Liver (tissue), 9 donors: ENCODE results near the gene ADPRS. TPM values are rescaled to one million over a fixed set of nuclear protein-coding genes. Genes with fewer than 3 reads are reported as not detected.
A peak's percentile ranks its signal among the peaks of the same experiment; 100 is the strongest.

Experiments used
- DNase-seq: peaks from one replicate; pipeline ENCODE4 v3.0.0-alpha.2; 2017; ENCODE audit warnings: low spot score
- H3K27ac ChIP-seq, 2 donors: one replicate each; pipeline ENCODE4 v1.7.0; 2013; ENCODE audit warnings: inconsistent platforms in 2 of 2, low read length in 2 of 2, control low read depth in 1 of 2, low read depth in 1 of 2, mild to moderate bottlenecking in 1 of 2
- H3K27me3 ChIP-seq, 4 donors: one replicate each; pipeline versions ENCODE4 v1.6.1 to v1.7.0; 2013; ENCODE audit warnings: low read length in 3 of 4, inconsistent platforms in 1 of 4, mild to moderate bottlenecking in 1 of 4, moderate library complexity in 1 of 4; ENCODE audit not compliant: control insufficient read depth in 4 of 4, insufficient read depth in 4 of 4
- H3K36me3 ChIP-seq, 4 donors: one replicate each; pipeline versions ENCODE4 v1.6.1 to v1.7.0; 2013; ENCODE audit warnings: low read length in 3 of 4, mild to moderate bottlenecking in 3 of 4, low read depth in 1 of 4, moderate library complexity in 1 of 4; ENCODE audit not compliant: control insufficient read depth in 4 of 4, insufficient read depth in 3 of 4
- H3K4me1 ChIP-seq, 4 donors: one replicate each; pipeline versions ENCODE4 v1.6.1 to v1.7.0; 2013; ENCODE audit warnings: low read length in 3 of 4, mild to moderate bottlenecking in 3 of 4, moderate library complexity in 1 of 4; ENCODE audit not compliant: control insufficient read depth in 4 of 4, insufficient read depth in 4 of 4
- H3K4me3 ChIP-seq, 3 donors: one replicate each; pipeline versions ENCODE4 v1.6.1 to v1.7.0; 2013; ENCODE audit warnings: low read length in 3 of 3, control low read depth in 1 of 3, low read depth in 1 of 3, mild to moderate bottlenecking in 1 of 3
- H3K9ac ChIP-seq, 2 donors: one replicate each; pipeline ENCODE4 v1.7.0; 2013; ENCODE audit warnings: low read length in 2 of 2, mild to moderate bottlenecking in 2 of 2, moderate library complexity in 2 of 2, control low read depth in 1 of 2, low read depth in 1 of 2
- H3K9me3 ChIP-seq, 4 donors: one replicate each; pipeline versions ENCODE4 v1.6.1 to v1.7.0; 2013; ENCODE audit warnings: low read length in 3 of 4; ENCODE audit not compliant: control insufficient read depth in 4 of 4
- ATF3 ChIP-seq: IDR thresholded peaks from 2 replicates; pipeline ENCODE4 v1.6.1; 2016; ENCODE audit warnings: antibody characterized with exemption
- CTCF ChIP-seq: fragments of 150-350 bp; IDR thresholded peaks from 2 replicates; pipeline ENCODE4 v1.5.1; 2017; ENCODE audit warnings: improper control_type of control experiment, low read depth, low read length; ENCODE audit not compliant: missing input control
- EGR1 ChIP-seq, 2 donors: IDR thresholded peaks; 2 replicates each; pipeline ENCODE4 v1.6.1; 2016 to 2018; ENCODE audit warnings: antibody characterized with exemption in 2 of 2, low read depth in 2 of 2
- FOXA1 ChIP-seq: IDR thresholded peaks from 2 replicates; pipeline ENCODE4 v1.6.1; 2016; ENCODE audit warnings: antibody characterized with exemption
- FOXA2 ChIP-seq: IDR thresholded peaks from 2 replicates; pipeline ENCODE4 v1.6.1; 2016; ENCODE audit warnings: antibody characterized with exemption
- GABPA ChIP-seq, 2 donors: IDR thresholded peaks in 1 of 2; conservative IDR thresholded peaks in 1 of 2; 2 replicates each; pipeline ENCODE4 v1.6.1; 2016; ENCODE audit warnings: antibody characterized with exemption in 2 of 2, mild to moderate bottlenecking in 1 of 2, moderate library complexity in 1 of 2
- HNF4A ChIP-seq, 2 donors: conservative IDR thresholded peaks; 2 replicates each; pipeline ENCODE4 v1.6.1; 2016; ENCODE audit warnings: antibody characterized with exemption in 2 of 2, mild to moderate bottlenecking in 2 of 2
- HNF4G ChIP-seq: IDR thresholded peaks from 2 replicates; pipeline ENCODE4 v1.6.1; 2016; ENCODE audit warnings: antibody characterized with exemption
- JUND ChIP-seq, 2 donors: IDR thresholded peaks; 2 replicates each; pipeline ENCODE4 v1.6.1; 2016; ENCODE audit warnings: antibody characterized with exemption in 2 of 2
- MAX ChIP-seq: IDR thresholded peaks from 2 replicates; pipeline ENCODE4 v1.6.1; 2016; ENCODE audit warnings: antibody characterized with exemption
- NR2F2 ChIP-seq: IDR thresholded peaks from 2 replicates; pipeline ENCODE4 v1.6.1; 2016; ENCODE audit warnings: antibody characterized with exemption
- RAD21 ChIP-seq, 2 donors: IDR thresholded peaks; 2 replicates each; pipeline ENCODE4 v1.6.1; 2016; ENCODE audit warnings: antibody characterized with exemption in 2 of 2, mild to moderate bottlenecking in 2 of 2
- REST ChIP-seq: IDR thresholded peaks from 2 replicates; pipeline ENCODE4 v1.6.1; 2016; ENCODE audit warnings: antibody characterized with exemption, mild to moderate bottlenecking
- RXRA ChIP-seq, 2 donors: IDR thresholded peaks; 2 replicates each; pipeline ENCODE4 v1.6.1; 2017 to 2018; ENCODE audit warnings: antibody characterized with exemption in 2 of 2, mild to moderate bottlenecking in 1 of 2
- SP1 ChIP-seq: IDR thresholded peaks from 2 replicates; pipeline ENCODE4 v1.6.1; 2018; ENCODE audit warnings: antibody characterized with exemption, mild to moderate bottlenecking
- TAF1 ChIP-seq: conservative IDR thresholded peaks from 2 replicates; pipeline ENCODE4 v1.6.1; 2016; ENCODE audit warnings: antibody characterized with exemption, mild to moderate bottlenecking
- YY1 ChIP-seq: IDR thresholded peaks from 2 replicates; pipeline ENCODE4 v1.6.1; 2016; ENCODE audit warnings: antibody characterized with exemption, mild to moderate bottlenecking
- ZBTB33 ChIP-seq: IDR thresholded peaks from 2 replicates; pipeline ENCODE4 v1.6.1; 2016; ENCODE audit warnings: antibody characterized with exemption
- WGBS: extraction: QIAGEN DNeasy Blood & Tissue Kit; methylation state at CpG from one replicate; pipeline ENCODE4 v1.1.7; 2013; 5-methylcytosine and 5-hydroxymethylcytosine counted together
- polyA plus RNA-seq, 2 donors: library from polyadenylated mRNA; stranded (reverse) in 1 of 2; unstranded in 1 of 2; fragments of 200-250 nt in 1 of 2; fragments of >200 nt in 1 of 2; fragmentation: Nextera tagmentation in 1 of 2; extraction: Ambion mirVana in 1 of 2; gene quantifications; one replicate each; pipeline versions ENCODE4 v1.2.1 to v1.2.3, GENCODE V29; 2013 to 2015
- total RNA-seq, 2 donors: library from RNA; depleted of rRNA; stranded (reverse); fragments of >200 nt; gene quantifications; one replicate each; pipeline ENCODE4 v1.2.3, GENCODE V29; 2014
- donor health status: healthy.
- donor health status: healthy.
- donor health status: healthy.
- donor health status: healthy.
- donor health status: healthy.

The ADPRS gene
- total and polyA plus RNA-seq, 4 donors = 9.4 to 13.1 (median 11.0) TPM

- no peak for TF ChIP-seq CTCF
Observed at GRCh38 chr1:36123356-36123755, 34.7 kb downstream of the ADPRS start (continued).

GRCh38 chr1:36124404-36125128, 35.9 kb downstream of the ADPRS start:
- TF ChIP-seq MAX = no peak
- TF ChIP-seq NR2F2 = no peak
- TF ChIP-seq GABPA (IDR thresholded peaks at IDR 0.05 in 1 of 2, conservative IDR thresholded peaks at IDR 0.05 in 1 of 2) = no peak
- no peak for TF ChIP-seq FOXA2
- no peak for TF ChIP-seq JUND (IDR thresholded peaks at IDR 0.05)
- no peak for TF ChIP-seq CTCF
- TF ChIP-seq RXRA (IDR thresholded peaks at IDR 0.05) = no peak
- no peak for TF ChIP-seq RAD21 (IDR thresholded peaks at IDR 0.05)
- no peak for TF ChIP-seq EGR1 (IDR thresholded peaks at IDR 0.05; ENCODE audit: low read depth in 2 of 2)
- no peak for TF ChIP-seq YY1
- TF ChIP-seq HNF4A (conservative IDR thresholded peaks at IDR 0.05) = no peak
- TF ChIP-seq HNF4G = no peak
- no peak for TF ChIP-seq ZBTB33
- TF ChIP-seq TAF1 = no peak
- no peak for TF ChIP-seq FOXA1
- TF ChIP-seq REST = no peak
- TF ChIP-seq SP1 = no peak
- no peak for TF ChIP-seq ATF3
- Histone ChIP-seq H3K4me3 (peak overlapping the region in 1 of 3 donors; percentile 40), H3K27me3 (no peaks in the 10 kb centered on the region), H3K9ac (no peak overlapping the region), H3K9me3 (no peaks in the 10 kb centered on the region), H3K4me1 (peaks cover 0 to 3% (median 0%) of the 10 kb centered on the region in 4 donors), H3K36me3 (no peaks in the 10 kb centered on the region), H3K27ac (no peak overlapping the region)
- WGBS = 23% methylated on average over 42 of the region's 42 CpGs
- no peak for DNase-seq
